GM12878 (cell line): ENCODE data around the gene CYS1. TPM values are rescaled to one million over a fixed set of nuclear protein-coding genes. Genes with fewer than 3 reads are reported as not detected.

Source experiments
- ATAC-seq: fragments of 200-7000 bp; cut with Tn5 transposase; 3 replicates; pipeline ENCODE4 v1.9.1; 2020; ENCODE audit warnings: mild to moderate bottlenecking, moderate library complexity
- BruUV-seq: library from RNA; stranded (reverse); fragments of 400-500 nt; replicated peaks from 2 replicates; lab custom pipeline; 2021; lab: Mats Ljungman, UMichigan
- CTCF ChIA-PET: fragments of 300-600 bp; sonication (Branson Sonifier 250); formaldehyde crosslinking; extraction: SDS; loops from one replicate; lab custom pipeline; 2021; ENCODE audit warnings: inconsistent platforms; lab: Yijun Ruan, JAX
- POLR2A ChIA-PET: fragments of 350-600 bp; formaldehyde crosslinking; extraction: SDS; loops from one replicate; lab custom pipeline; 2021; ENCODE audit warnings: inconsistent platforms; lab: Charles Lee
- RAD21 ChIA-PET: fragments of 300-600 bp; sonication (Branson Sonifier 250); formaldehyde crosslinking; loops from one replicate; lab custom pipeline; 2023; ENCODE audit warnings: antibody characterized with exemption; ENCODE audit not compliant: unreplicated experiment; lab: Charles Lee
- SMC1A ChIA-PET: fragments of 300-600 bp; sonication (Branson Sonifier 250); formaldehyde crosslinking; loops from one replicate; lab custom pipeline; 2023; ENCODE audit not compliant: unreplicated experiment, uncharacterized antibody; lab: Charles Lee
- DNase-seq: peaks from one replicate; pipeline ENCODE4 v3.0.0-alpha.2; 2011; ENCODE audit warnings: low read depth, low spot score
- FAIRE-seq: peaks from 3 replicates; lab custom pipeline; 2011; peaks lifted over from hg19 to GRCh38; lab: Jason Lieb, UNC
- H2AFZ ChIP-seq: 2 replicates; pipeline ENCODE4 v1.6.0; 2011; ENCODE audit warnings: low read depth, low read length, control low read depth; ENCODE audit not compliant: control insufficient read depth
- H3K27ac ChIP-seq: 2 replicates; pipeline ENCODE4 v1.5.1; 2011; ENCODE audit warnings: control low read depth; ENCODE audit not compliant: control insufficient read depth, insufficient read depth
- H3K27me3 ChIP-seq, 2 experiments: replicated peaks in 1 of 2; 2 replicates each; pipeline versions ENCODE4 v1.6.0 to v1.6.1; 2011; ENCODE audit warnings: low read length in 1 of 2; ENCODE audit not compliant: control insufficient read depth in 2 of 2, insufficient read depth in 2 of 2
- H3K36me3 ChIP-seq, 2 experiments: 2 replicates each; pipeline ENCODE4 v1.5.1; 2011; ENCODE audit warnings: low read length in 1 of 2; ENCODE audit not compliant: control insufficient read depth in 2 of 2, insufficient read depth in 2 of 2
- H3K4me1 ChIP-seq: 2 replicates; pipeline ENCODE4 v1.6.1; 2011; ENCODE audit warnings: mild to moderate bottlenecking, low read length, moderate library complexity, mixed read lengths; ENCODE audit not compliant: control insufficient read depth, insufficient read depth
- H3K4me2 ChIP-seq: 2 replicates; pipeline ENCODE4 v1.6.0; 2011; ENCODE audit warnings: control low read depth; ENCODE audit not compliant: control insufficient read depth, insufficient read depth
- H3K4me3 ChIP-seq: fragments of 200-600 bp; sonication (generic); 2 replicates; pipeline ENCODE4 v1.5.1; 2016
- H3K79me2 ChIP-seq: 2 replicates; pipeline ENCODE4 v1.6.0; 2011; ENCODE audit warnings: low read length; ENCODE audit not compliant: control insufficient read depth, insufficient read depth
- H3K9ac ChIP-seq: 2 replicates; pipeline ENCODE4 v1.8.0; 2011; ENCODE audit warnings: low read length, control low read depth, mixed read lengths; ENCODE audit not compliant: control insufficient read depth, insufficient read depth
- H3K9me3 ChIP-seq: replicated peaks from 3 replicates; pipeline ENCODE4 v1.5.1; 2011; ENCODE audit warnings: mild to moderate bottlenecking, low read length; ENCODE audit not compliant: control insufficient read depth, insufficient read depth
- H4K20me1 ChIP-seq: 2 replicates; pipeline ENCODE4 v1.6.0; 2011; ENCODE audit not compliant: control insufficient read depth, insufficient read depth
- CHD2 ChIP-seq: IDR thresholded peaks from 2 replicates; pipeline ENCODE4 v1.6.1; 2011; ENCODE audit warnings: low read depth, low read length, improper control_type of control experiment, borderline replicate concordance
- HDGF ChIP-seq: fragments of 450-650 bp; IDR thresholded peaks from 2 replicates; pipeline ENCODE4 v1.6.1; 2016; ENCODE audit warnings: antibody characterized with exemption
- NBN ChIP-seq: fragments of 450-650 bp; IDR thresholded peaks from 2 replicates; pipeline ENCODE4 v1.6.1; 2016
- NFIC ChIP-seq: IDR thresholded peaks from 2 replicates; pipeline ENCODE4 v1.6.1; 2012; ENCODE audit warnings: low read depth, mild to moderate bottlenecking, inconsistent platforms, low read length, moderate library complexity
- SIN3A ChIP-seq: IDR thresholded peaks from 2 replicates; pipeline ENCODE4 v1.6.1; 2012; ENCODE audit warnings: low read depth, low read length, improper control_type of control experiment
- SPI1 ChIP-seq: IDR thresholded peaks from 2 replicates; pipeline ENCODE4 v1.6.1; 2011; ENCODE audit warnings: low read depth, mild to moderate bottlenecking, low read length, moderate library complexity, borderline replicate concordance; ENCODE audit not compliant: insufficient read depth
- TBL1XR1 ChIP-seq: IDR thresholded peaks from 2 replicates; pipeline ENCODE4 v1.6.1; 2012; ENCODE audit warnings: low read depth, low read length, improper control_type of control experiment
- TCF12 ChIP-seq: IDR thresholded peaks from 2 replicates; pipeline ENCODE4 v1.6.1; 2011; ENCODE audit warnings: low read depth, mild to moderate bottlenecking, low read length
- ZNF217 ChIP-seq: fragments of 450-650 bp; IDR thresholded peaks from 2 replicates; pipeline ENCODE4 v1.6.1; 2017; ENCODE audit warnings: antibody characterized with exemption, mild to moderate bottlenecking
- WGBS: methylation state at CpG from one replicate; pipeline ENCODE4 v1.1.6; 2016; ENCODE audit warnings: low lambda C conversion rate; ENCODE audit not compliant: insufficient replicate concordance, insufficient coverage; ENCODE audit errors: missing lambda C conversion rate; 5-methylcytosine and 5-hydroxymethylcytosine counted together
- in situ Hi-C: fragments of 300-500 bp; cut with MboI; formaldehyde crosslinking; loops from 9 replicates; pipeline ENCODE4 v1.14.3; 2018; ENCODE audit warnings: mixed read lengths
- intact Hi-C: fragments of 100-400 bp; cut with micrococcal nuclease; formaldehyde crosslinking; loops from one replicate; pipeline ENCODE4 v1.14.2; 2022; ENCODE audit not compliant: unreplicated experiment
- polyA plus RNA-seq, 11 experiments: library from polyadenylated mRNA; depleted of rRNA in 4 of 11; unstranded in 6 of 11; stranded (reverse) in 5 of 11; fragments of >200 nt; fragmentation: Nextera tagmentation in 4 of 11; fragmentation: Illumina TruSeq in 1 of 11; extraction: Ambion mirVana in 4 of 11; extraction: Trizol in 1 of 11; gene quantifications; 1 replicate in 1 of 11; 2 replicates in 10 of 11; pipeline versions ENCODE4 v1.2.1 to v1.2.3, GENCODE V29; 2011 to 2016; ENCODE audit warnings: inconsistent platforms in 2 of 11, missing spikeins in 2 of 11, low read depth in 1 of 11
- total RNA-seq, 4 experiments: library from RNA; depleted of rRNA in 3 of 4; stranded (reverse); fragments of >200 nt in 3 of 4; fragmentation: Illumina TruSeq in 1 of 4; extraction: Trizol in 1 of 4; gene quantifications; 2 replicates each; pipeline versions ENCODE4 v1.2.1 to v1.2.3, GENCODE V29; 2013 to 2021
- TF ChIP-seq, protein P1 (sequence below): fragments of 450-650 bp; formaldehyde crosslinking; IDR thresholded peaks from 2 replicates; pipeline ENCODE4 v1.4.0; 2020; ENCODE audit warnings: mild to moderate bottlenecking, moderate library complexity
- TF ChIP-seq, protein P2 (sequence below): IDR thresholded peaks from 2 replicates; pipeline ENCODE4 v1.6.1; 2011; ENCODE audit warnings: borderline replicate concordance, low read depth, mild to moderate bottlenecking, moderate library complexity, mixed read lengths, low read length; ENCODE audit not compliant: insufficient read depth; ENCODE audit errors: extremely low read length

The CYS1 gene
- total and polyA plus RNA-seq, 10 of the 15 experiments (the other 5 are each of a cell fraction or from before 2014, with no cell fraction given) = 0.35 to 6.4 (median 2.5) TPM

DNA sequence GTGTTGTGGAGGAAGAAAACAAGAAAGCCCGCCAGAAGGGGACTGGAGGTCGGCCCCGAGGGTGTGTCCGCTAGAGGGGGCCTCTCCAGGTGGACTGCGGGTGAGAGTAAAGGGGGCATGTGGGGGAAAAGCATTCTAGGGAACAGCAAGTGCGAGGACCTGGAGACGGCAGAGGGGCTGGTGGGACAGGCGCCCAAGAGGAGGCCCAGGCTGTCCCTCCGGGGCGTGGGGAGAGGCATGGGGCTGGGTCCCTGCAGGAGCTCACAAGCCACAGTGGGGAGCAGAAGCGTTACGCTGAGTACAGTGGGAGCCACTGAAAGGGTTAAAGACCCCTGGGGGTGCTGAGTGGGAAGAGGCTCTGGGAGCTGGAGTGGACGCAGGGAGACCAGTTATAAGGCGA is 38.5 kb downstream of the CYS1 start:
- Histone ChIP-seq H3K9me3 (peaks cover 2% of the 10 kb centered on the region; the same call in 1 of the 3 replicates), H3K4me1 (no peaks in the 10 kb centered on the region), H4K20me1 (no peaks in the 10 kb centered on the region), H3K4me3 (no peak overlapping the region), H2AFZ (no peak overlapping the region), H3K27me3 (peaks cover 0 to 4% of the 10 kb centered on the region in 2 experiments; a peak in 1 of 4 replicates), H3K36me3 (no peaks in the 10 kb centered on the region), H3K79me2 (no peaks in the 10 kb centered on the region), H3K27ac (no peak overlapping the region), H3K4me2 (no peak overlapping the region), H3K9ac (no peak overlapping the region)
- FAIRE-seq (no peak), ATAC-seq (no peak), DNase-seq (no peak)
- WGBS = 96% methylated on average over 14 of the region's 14 CpGs
- SMC1A ChIA-PET = no interaction called here
- CTCF ChIA-PET = interaction anchor here (1.4 kb wide), 1 partner anchor 57 kb away, joined by 3 read pairs; no protein-coding TSS in a partner anchor
- RAD21 ChIA-PET = no interaction called here
- no peak for TF ChIP-seq NFIC
- no peak for TF ChIP-seq SPI1
- TF ChIP-seq, protein P1, sequence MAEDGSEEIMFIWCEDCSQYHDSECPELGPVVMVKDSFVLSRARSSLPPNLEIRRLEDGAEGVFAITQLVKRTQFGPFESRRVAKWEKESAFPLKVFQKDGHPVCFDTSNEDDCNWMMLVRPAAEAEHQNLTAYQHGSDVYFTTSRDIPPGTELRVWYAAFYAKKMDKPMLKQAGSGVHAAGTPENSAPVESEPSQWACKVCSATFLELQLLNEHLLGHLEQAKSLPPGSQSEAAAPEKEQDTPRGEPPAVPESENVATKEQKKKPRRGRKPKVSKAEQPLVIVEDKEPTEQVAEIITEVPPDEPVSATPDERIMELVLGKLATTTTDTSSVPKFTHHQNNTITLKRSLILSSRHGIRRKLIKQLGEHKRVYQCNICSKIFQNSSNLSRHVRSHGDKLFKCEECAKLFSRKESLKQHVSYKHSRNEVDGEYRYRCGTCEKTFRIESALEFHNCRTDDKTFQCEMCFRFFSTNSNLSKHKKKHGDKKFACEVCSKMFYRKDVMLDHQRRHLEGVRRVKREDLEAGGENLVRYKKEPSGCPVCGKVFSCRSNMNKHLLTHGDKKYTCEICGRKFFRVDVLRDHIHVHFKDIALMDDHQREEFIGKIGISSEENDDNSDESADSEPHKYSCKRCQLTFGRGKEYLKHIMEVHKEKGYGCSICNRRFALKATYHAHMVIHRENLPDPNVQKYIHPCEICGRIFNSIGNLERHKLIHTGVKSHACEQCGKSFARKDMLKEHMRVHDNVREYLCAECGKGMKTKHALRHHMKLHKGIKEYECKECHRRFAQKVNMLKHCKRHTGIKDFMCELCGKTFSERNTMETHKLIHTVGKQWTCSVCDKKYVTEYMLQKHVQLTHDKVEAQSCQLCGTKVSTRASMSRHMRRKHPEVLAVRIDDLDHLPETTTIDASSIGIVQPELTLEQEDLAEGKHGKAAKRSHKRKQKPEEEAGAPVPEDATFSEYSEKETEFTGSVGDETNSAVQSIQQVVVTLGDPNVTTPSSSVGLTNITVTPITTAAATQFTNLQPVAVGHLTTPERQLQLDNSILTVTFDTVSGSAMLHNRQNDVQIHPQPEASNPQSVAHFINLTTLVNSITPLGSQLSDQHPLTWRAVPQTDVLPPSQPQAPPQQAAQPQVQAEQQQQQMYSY (CRISPR knock-in tag) = no peak
- TF ChIP-seq TCF12 = no peak
- TF ChIP-seq ZNF217 = no peak
- TF ChIP-seq NBN = no peak
- TF ChIP-seq TBL1XR1 = no peak
- no peak for TF ChIP-seq HDGF
- no peak for TF ChIP-seq CHD2
- TF ChIP-seq SIN3A = no peak
- TF ChIP-seq, protein P2, sequence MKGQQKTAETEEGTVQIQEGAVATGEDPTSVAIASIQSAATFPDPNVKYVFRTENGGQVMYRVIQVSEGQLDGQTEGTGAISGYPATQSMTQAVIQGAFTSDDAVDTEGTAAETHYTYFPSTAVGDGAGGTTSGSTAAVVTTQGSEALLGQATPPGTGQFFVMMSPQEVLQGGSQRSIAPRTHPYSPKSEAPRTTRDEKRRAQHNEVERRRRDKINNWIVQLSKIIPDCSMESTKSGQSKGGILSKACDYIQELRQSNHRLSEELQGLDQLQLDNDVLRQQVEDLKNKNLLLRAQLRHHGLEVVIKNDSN = no peak
- no TSS peak for BruUV-seq
- intact Hi-C loops (no loop called here), in situ Hi-C loops (no loop called here)
- POLR2A ChIA-PET = no interaction called here
